ENCODE measurements around the gene ABI1. TPM values are rescaled to one million over a fixed set of nuclear protein-coding genes. Genes with fewer than 3 reads are reported as not detected.

Gene ABI1
- total RNA-seq, 2 donors from 2014 or later = 59.9 to 71.4 TPM

GRCh38 chr10:26698909-26699308 is 161.8 kb downstream of the ABI1 start:
- ATAC-seq = no peak
- no peak for DNase-seq
- intact Hi-C loops (cut with DNase I, micrococcal nuclease) = no loop called here

GRCh38 chr10:26697922-26698608 is 162.7 kb downstream of the ABI1 start:
- intact Hi-C loops (cut with DNase I, micrococcal nuclease) = no loop called here
- ATAC-seq = no peak
- DNase-seq = no peak

GRCh38 chr10:26697163-26697921 is 163.4 kb downstream of the ABI1 start, which contains the start of gene PDSS1:
Gene PDSS1, plus strand, starts transcription at chr10:26697701. Its CDS starts 11 bp downstream, at chr10:26697712.
- DNase-seq (peak; percentile 83 to 87), ATAC-seq (peak; percentile 71)
- intact Hi-C loops (cut with DNase I, micrococcal nuclease) = no loop called here

GRCh38 chr10:26696786-26697162 is 164.0 kb downstream of the ABI1 start:
- peak; percentile 64 for ATAC-seq
- intact Hi-C loops (cut with DNase I, micrococcal nuclease) = no loop called here
- no peak for DNase-seq

Other genes with a start within 250 kb of the ABI1 start
- gene PDSS1, start 163.3 kb downstream of the ABI1 start, total RNA-seq = 10 to 100 TPM; 20.3 to 34.3 TPM
- 1 to 10 TPM; 4.7 to 5.3 TPM for gene ANKRD26, start 239.5 kb upstream of the ABI1 start, total RNA-seq

Data from left colon (tissue), 2 donors.